IgD-negative memory B cell (primary cell): ENCODE results near the gene GABBR2. TPM values are rescaled to one million over a fixed set of nuclear protein-coding genes. Genes with fewer than 3 reads are reported as not detected.
A peak's percentile ranks its signal among the peaks of the same experiment; 100 is the strongest.

ENCODE experiments used
- H3K27ac Mint-ChIP-seq, 3 donors: one replicate each; pipeline ENCODE4 v1.8.0; 2020 to 2022; ENCODE audit warnings: mild to moderate bottlenecking in 3 of 3, mixed read lengths in 3 of 3, moderate library complexity in 1 of 3
- H3K27me3 Mint-ChIP-seq: one replicate; pipeline ENCODE4 v1.8.0; 2021; ENCODE audit warnings: mixed read lengths
- H3K36me3 Mint-ChIP-seq: one replicate; pipeline ENCODE4 v1.8.0; 2020; ENCODE audit warnings: mild to moderate bottlenecking, mixed read lengths
- H3K4me1 Mint-ChIP-seq, 3 donors: one replicate each; pipeline ENCODE4 v1.8.0; 2020 to 2022; ENCODE audit warnings: mixed read lengths in 3 of 3, mild to moderate bottlenecking in 1 of 3
- H3K4me3 Mint-ChIP-seq, 4 donors: one replicate each; pipeline ENCODE4 v1.8.0; 2020 to 2022; ENCODE audit warnings: mild to moderate bottlenecking in 4 of 4, mixed read lengths in 4 of 4, moderate library complexity in 3 of 4
- H3K9me3 Mint-ChIP-seq, 3 donors: one replicate each; pipeline ENCODE4 v1.8.0; 2020 to 2021; ENCODE audit warnings: mixed read lengths in 3 of 3, mild to moderate bottlenecking in 1 of 3
- polyA plus RNA-seq: library from polyadenylated mRNA; unstranded; fragments of 300-500 nt; fragmentation: Illumina TruSeq; gene quantifications from one replicate; pipeline ENCODE4 v1.2.3, GENCODE V29; 2021

The GABBR2 gene
- polyA plus RNA-seq, 1 donor from 2014 or later = not detected

DNA sequence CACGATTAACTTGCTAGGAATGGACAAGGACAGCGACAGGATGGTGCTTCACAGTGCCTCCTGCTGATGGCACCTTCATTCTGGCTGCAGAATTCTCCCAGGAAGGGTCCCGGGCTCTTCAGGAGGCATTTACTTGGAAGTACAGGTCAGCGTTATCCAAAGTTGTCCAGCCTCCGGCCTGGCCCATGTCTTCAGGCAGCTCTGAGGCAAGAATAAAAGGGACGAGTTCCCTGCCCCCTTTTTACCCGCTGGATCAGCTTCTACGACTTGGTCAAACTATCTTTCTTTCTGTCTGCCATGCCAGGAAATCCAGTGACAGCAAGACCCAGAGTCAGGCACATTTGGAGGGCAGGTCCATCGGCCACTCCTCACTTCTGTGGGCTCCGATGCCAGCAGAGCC is 23.4 kb upstream of the GABBR2 start:
- H3K27me3 Mint-ChIP-seq = no peaks in the 10 kb centered on the region
- no peak overlapping the region for H3K27ac Mint-ChIP-seq
- H3K9me3 Mint-ChIP-seq = no peaks in the 10 kb centered on the region
- peaks cover 8% of the 10 kb centered on the region for H3K36me3 Mint-ChIP-seq
- H3K4me1 Mint-ChIP-seq = peaks cover 0 to 3% (median 2%) of the 10 kb centered on the region in 3 donors
- H3K4me3 Mint-ChIP-seq = no peak overlapping the region

DNA sequence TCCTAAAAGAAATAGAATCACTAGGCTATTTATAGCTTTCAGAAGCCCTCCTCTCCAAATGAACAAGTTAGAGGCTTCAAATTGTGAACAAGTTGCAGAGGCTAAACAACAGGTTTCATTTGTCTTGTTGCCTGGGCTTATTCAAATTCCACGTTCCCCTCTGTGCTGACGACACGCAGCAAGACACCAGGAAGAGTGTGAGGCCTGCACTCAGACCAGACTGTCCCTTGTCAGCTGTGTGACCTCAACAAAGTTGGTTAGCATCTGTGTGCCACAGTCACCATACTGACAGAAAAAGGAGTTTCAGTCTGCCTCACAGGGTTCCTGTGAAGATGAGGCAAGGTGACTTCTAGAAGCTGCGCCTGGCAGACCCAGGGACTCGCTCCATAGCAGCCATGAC is 22.1 kb upstream of the GABBR2 start:
- Mint-ChIP-seq H3K27me3 (peaks cover 4% of the 10 kb centered on the region), H3K4me1 (peaks cover 0 to 15% (median 9%) of the 10 kb centered on the region in 3 donors), H3K9me3 (no peaks in the 10 kb centered on the region), H3K27ac (no peak overlapping the region), H3K36me3 (peaks cover 8% of the 10 kb centered on the region), H3K4me3 (no peak overlapping the region)

DNA sequence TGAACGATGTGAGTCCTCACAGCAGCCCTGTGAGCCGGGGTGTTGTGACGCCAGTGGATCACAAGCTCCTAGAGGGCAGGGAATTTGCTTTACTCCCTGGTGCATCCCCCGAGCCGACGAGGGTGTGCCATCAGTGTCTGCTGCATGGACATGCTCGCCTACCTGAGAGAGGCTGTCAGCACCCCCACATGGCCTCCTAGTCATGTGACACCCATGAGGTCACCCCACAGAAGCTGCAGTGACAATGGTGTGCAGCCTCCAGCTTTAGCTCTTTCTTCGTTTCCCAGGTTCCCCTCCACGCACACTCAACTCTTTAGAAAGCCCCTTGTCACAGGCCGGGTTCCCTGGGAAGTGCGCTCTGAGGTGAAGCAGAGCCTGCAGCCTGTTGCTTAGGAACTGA is 19.8 kb upstream of the GABBR2 start:
- Mint-ChIP-seq H3K4me1 (peaks cover 0 to 15% (median 9%) of the 10 kb centered on the region in 3 donors), H3K27me3 (peaks cover 8% of the 10 kb centered on the region)

GRCh38 chr9:98727428-98727827 is 18.7 kb upstream of the GABBR2 start:
- Mint-ChIP-seq H3K27me3 (peaks cover 13% of the 10 kb centered on the region), H3K9me3 (peaks cover 0 to 5% (median 4%) of the 10 kb centered on the region in 3 donors)

More for the DNA sequence above, 19.8 kb upstream of the GABBR2 start:
- Mint-ChIP-seq H3K36me3 (peaks cover 5% of the 10 kb centered on the region), H3K27ac (no peak overlapping the region), H3K9me3 (peaks cover 0 to 5% (median 4%) of the 10 kb centered on the region in 3 donors), H3K4me3 (no peak overlapping the region)

GRCh38 chr9:98726735-98727134 is 18.0 kb upstream of the GABBR2 start:
- H3K27me3 Mint-ChIP-seq = peaks cover 17% of the 10 kb centered on the region
- H3K4me3 Mint-ChIP-seq = peak overlapping the region in 1 of 4 donors; percentile 64
- H3K36me3 Mint-ChIP-seq = peaks cover 4% of the 10 kb centered on the region

More at GRCh38 chr9:98727428-98727827, 18.7 kb upstream of the GABBR2 start:
- H3K4me1 Mint-ChIP-seq = peaks cover 0 to 15% (median 9%) of the 10 kb centered on the region in 3 donors
- peaks cover 4% of the 10 kb centered on the region for H3K36me3 Mint-ChIP-seq
- no peak overlapping the region for H3K4me3 Mint-ChIP-seq
- H3K27ac Mint-ChIP-seq = no peak overlapping the region

DNA sequence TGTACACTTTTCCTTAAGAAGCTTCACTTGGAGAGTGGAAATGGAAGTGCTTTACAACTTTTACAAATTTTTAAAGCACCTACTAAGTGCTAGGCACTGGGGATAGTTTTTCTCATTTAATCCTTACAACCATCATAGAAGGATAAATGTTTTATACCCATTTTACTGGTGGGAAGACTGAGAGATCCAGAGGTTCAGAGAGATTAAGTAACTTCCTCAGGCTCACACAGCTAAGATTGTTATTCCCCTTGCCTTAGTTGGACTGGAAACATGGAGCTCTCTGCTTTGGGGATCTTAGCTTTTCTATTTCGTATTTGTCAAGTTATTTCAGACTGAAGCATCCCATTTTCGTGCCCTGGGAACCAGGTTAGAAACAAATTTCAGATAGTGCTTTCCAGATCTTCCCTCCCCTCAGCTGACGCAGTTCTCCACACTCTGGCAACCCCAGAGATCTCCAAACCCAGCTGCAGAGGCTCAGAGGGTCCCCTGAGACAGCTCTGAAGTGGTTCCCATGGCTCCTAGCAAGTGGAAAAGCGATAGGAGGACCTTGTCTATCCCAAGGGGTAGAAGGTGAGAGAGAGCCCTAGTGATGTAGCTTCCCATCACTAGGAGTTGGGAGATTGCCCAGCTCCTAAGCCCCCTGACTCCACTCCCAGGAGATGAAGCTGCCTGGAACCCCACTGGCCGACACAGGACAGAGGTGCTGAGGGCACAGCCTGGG is 16.2 kb upstream of the GABBR2 start:
- H3K9me3 Mint-ChIP-seq = peaks cover 1 to 5% (median 4%) of the 10 kb centered on the region in 3 donors
- peaks cover 21% of the 10 kb centered on the region for H3K27me3 Mint-ChIP-seq
- peaks cover 0 to 15% (median 9%) of the 10 kb centered on the region in 3 donors for H3K4me1 Mint-ChIP-seq
- H3K4me3 Mint-ChIP-seq = peak overlapping the region in 1 of 4 donors; percentile 8
- no peak overlapping the region for H3K27ac Mint-ChIP-seq
- peaks cover 2% of the 10 kb centered on the region for H3K36me3 Mint-ChIP-seq

More at GRCh38 chr9:98726735-98727134, 18.0 kb upstream of the GABBR2 start:
- H3K4me1 Mint-ChIP-seq = peaks cover 0 to 15% (median 9%) of the 10 kb centered on the region in 3 donors
- peaks cover 0 to 5% (median 4%) of the 10 kb centered on the region in 3 donors for H3K9me3 Mint-ChIP-seq
- no peak overlapping the region for H3K27ac Mint-ChIP-seq

- Mint-ChIP-seq H3K36me3 (peaks cover 2% of the 10 kb centered on the region), H3K27me3 (peaks cover 29% of the 10 kb centered on the region), H3K27ac (no peak overlapping the region), H3K4me1 (peaks cover 0 to 8% (median 4%) of the 10 kb centered on the region in 3 donors), H3K4me3 (no peak overlapping the region), H3K9me3 (peaks cover 1 to 11% (median 5%) of the 10 kb centered on the region in 3 donors)
Observed at GRCh38 chr9:98721643-98722042, 12.9 kb upstream of the GABBR2 start.

GRCh38 chr9:98720402-98720801 is 11.7 kb upstream of the GABBR2 start:
- peaks cover 2% of the 10 kb centered on the region for H3K36me3 Mint-ChIP-seq
- no peak overlapping the region for H3K27ac Mint-ChIP-seq
- H3K27me3 Mint-ChIP-seq = peaks cover 26% of the 10 kb centered on the region
- H3K4me1 Mint-ChIP-seq = peaks cover 0 to 1% (median 0%) of the 10 kb centered on the region in 3 donors
- H3K9me3 Mint-ChIP-seq = peaks cover 1 to 11% (median 5%) of the 10 kb centered on the region in 3 donors
- no peak overlapping the region for H3K4me3 Mint-ChIP-seq

DNA sequence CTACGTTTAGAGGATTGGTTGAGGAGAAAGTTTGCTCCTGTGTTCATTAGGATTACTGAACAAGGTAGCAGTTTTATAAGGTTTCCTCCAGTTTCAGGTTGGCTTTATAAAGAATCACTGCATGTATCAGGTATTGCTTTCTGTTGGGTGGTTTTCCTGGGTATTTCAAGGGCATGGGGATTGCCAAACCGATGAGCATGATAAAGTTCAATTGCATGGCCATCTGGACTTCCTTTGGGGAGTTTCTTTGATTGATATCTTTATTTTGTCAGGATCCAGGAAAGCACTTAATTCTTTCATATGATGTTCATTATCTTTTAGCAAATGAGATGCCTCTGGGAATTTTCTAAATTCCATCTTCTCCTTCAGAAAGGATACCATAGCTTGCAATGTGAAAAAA is 10.3 kb upstream of the GABBR2 start:
- Mint-ChIP-seq H3K4me1 (peaks cover 0 to 1% (median 0%) of the 10 kb centered on the region in 3 donors), H3K4me3 (no peak overlapping the region), H3K27ac (no peak overlapping the region), H3K36me3 (peaks cover 2% of the 10 kb centered on the region), H3K9me3 (peaks cover 1 to 8% (median 2%) of the 10 kb centered on the region in 3 donors), H3K27me3 (peaks cover 23% of the 10 kb centered on the region)

DNA sequence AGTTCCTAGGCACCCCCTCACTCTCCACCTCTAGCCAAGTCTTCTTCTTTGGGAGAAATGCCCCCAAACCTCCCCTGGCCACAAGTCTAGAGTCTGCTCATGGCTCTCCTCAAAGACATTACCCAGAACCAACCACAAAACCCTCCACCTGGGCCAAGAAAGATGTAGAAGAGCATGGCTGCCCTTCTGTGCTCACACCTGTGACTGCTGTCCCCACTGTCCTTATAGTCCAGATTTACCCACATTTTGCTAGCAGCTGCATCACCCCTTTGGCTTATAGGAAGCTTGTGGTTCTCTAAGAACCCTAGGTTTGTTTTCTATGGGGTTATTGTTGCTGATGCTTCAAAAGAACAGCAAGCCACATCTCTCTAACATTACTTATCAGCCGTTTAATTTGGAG is 6.1 kb upstream of the GABBR2 start:
- Mint-ChIP-seq H3K36me3 (no peaks in the 10 kb centered on the region), H3K4me3 (no peak overlapping the region), H3K27me3 (peaks cover 26% of the 10 kb centered on the region), H3K27ac (no peak overlapping the region), H3K4me1 (peaks cover 0 to 4% (median 0%) of the 10 kb centered on the region in 3 donors), H3K9me3 (peaks cover 0 to 6% (median 0%) of the 10 kb centered on the region in 3 donors)

GRCh38 chr9:98712987-98713386 is 4.3 kb upstream of the GABBR2 start:
- Mint-ChIP-seq H3K36me3 (no peaks in the 10 kb centered on the region), H3K4me3 (no peak overlapping the region), H3K4me1 (peaks cover 0 to 4% (median 0%) of the 10 kb centered on the region in 3 donors), H3K9me3 (no peaks in the 10 kb centered on the region), H3K27me3 (peaks cover 31% of the 10 kb centered on the region), H3K27ac (no peak overlapping the region)

DNA sequence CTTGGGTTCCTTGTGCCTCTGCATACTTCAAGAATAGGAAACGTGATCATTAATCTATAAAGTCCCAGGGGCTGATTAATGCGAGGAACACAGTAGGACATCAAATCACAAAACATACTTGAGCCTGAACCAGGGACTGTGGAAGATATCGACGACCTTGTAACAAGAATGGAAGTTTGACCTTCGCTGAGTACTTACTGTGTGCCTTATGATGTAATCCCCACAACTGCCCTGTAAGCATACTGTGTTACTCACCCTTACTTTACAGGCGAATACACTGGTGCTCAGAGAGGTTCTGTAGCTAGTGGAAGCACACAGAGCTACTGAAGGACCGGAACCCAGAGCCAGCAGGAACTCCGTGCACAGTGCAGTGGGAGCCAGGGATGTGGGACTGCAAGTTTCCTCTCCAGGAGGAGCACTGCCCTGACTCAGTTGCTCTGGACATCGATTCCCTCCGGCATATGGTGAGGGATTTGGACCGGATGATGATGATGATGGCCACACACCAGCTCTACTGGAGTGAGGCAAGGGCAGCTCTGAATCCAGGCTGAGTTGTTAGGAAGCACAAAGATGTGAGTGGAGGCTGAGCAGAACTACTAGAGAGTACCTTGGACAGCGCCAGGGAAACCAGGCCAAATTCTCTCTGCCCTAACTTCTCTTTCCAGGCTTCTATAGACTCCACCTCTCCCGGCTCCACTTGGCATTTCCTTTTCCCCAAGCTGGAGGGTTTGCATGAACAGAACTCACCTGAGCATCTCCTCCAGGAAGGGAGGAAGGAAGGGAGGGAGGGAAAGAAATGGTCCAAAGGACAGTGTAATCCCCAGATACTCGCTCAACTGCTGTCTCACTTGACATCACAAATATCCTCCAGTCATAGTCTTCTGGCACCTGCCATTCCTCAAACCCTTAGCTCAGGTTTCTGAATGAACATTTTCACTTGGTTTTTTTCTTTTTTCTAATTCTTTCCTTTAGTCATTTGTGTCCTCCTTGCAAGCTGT is 1.5 kb upstream of the GABBR2 start:
- Mint-ChIP-seq H3K27me3 (peaks cover 44% of the 10 kb centered on the region), H3K9me3 (no peaks in the 10 kb centered on the region), H3K4me1 (peaks cover 7 to 9% (median 7%) of the 10 kb centered on the region in 3 donors), H3K27ac (no peak overlapping the region), H3K36me3 (no peaks in the 10 kb centered on the region), H3K4me3 (peak overlapping the region in 1 of 4 donors; percentile 60)

- Mint-ChIP-seq H3K4me1 (peaks cover 7 to 9% (median 7%) of the 10 kb centered on the region in 3 donors), H3K36me3 (no peaks in the 10 kb centered on the region), H3K4me3 (peak overlapping the region in 1 of 4 donors; percentile 84), H3K27me3 (peaks cover 53% of the 10 kb centered on the region), H3K27ac (no peak overlapping the region), H3K9me3 (no peaks in the 10 kb centered on the region)
Observed at GRCh38 chr9:98708103-98708932, 417 bp downstream of the GABBR2 start.
